HG03064 (cell line): Measurements from ENCODE around the gene WDR93.
A peak's percentile ranks its signal among the peaks of the same experiment; 100 is the strongest.

Experiments used
- ATAC-seq: cut with Tn5 transposase; IDR thresholded peaks from one replicate; pipeline ENCODE4 v1.9.1; 2021; ENCODE audit warnings: low read depth; ENCODE audit not compliant: unreplicated experiment

WDR93 gene

GRCh38 chr15:89690276-89691218, at the start of gene WDR93, which contains the start of gene PEX11A:
Gene WDR93 (plus strand): TSS chr15:89690811. CDS start chr15:89701747, 10,936 bp downstream.
Gene PEX11A (minus strand): TSS chr15:89690754. CDS start chr15:89690632, 122 bp downstream.
- peak; percentile 82 for ATAC-seq

GRCh38 chr15:89641053-89641452, 49.6 kb upstream of the WDR93 start:
- no peak for ATAC-seq

- ATAC-seq = no peak
Measured at GRCh38 chr15:89642106-89642505, 48.5 kb upstream of the WDR93 start.

GRCh38 chr15:89645680-89646079, 44.9 kb upstream of the WDR93 start:
- no peak for ATAC-seq

- ATAC-seq = no peak
Measured at GRCh38 chr15:89646416-89647141, 44.0 kb upstream of the WDR93 start.

GRCh38 chr15:89647191-89647851, 43.3 kb upstream of the WDR93 start:
- ATAC-seq = no peak

GRCh38 chr15:89648106-89649012, 42.3 kb upstream of the WDR93 start:
- no peak for ATAC-seq

GRCh38 chr15:89649013-89649625, 41.5 kb upstream of the WDR93 start:
- no peak for ATAC-seq

GRCh38 chr15:89649716-89650115, 40.9 kb upstream of the WDR93 start:
- no peak for ATAC-seq

- ATAC-seq = no peak
Measured at GRCh38 chr15:89652131-89652530, 38.5 kb upstream of the WDR93 start.

GRCh38 chr15:89652666-89653065, 37.9 kb upstream of the WDR93 start:
- ATAC-seq = no peak

GRCh38 chr15:89653578-89653977, 37.0 kb upstream of the WDR93 start:
- no peak for ATAC-seq

- no peak for ATAC-seq
Measured at GRCh38 chr15:89654301-89654761, 36.3 kb upstream of the WDR93 start.

- ATAC-seq = no peak
Measured at GRCh38 chr15:89654847-89655805, 35.5 kb upstream of the WDR93 start, which contains the start of gene KIF7. Gene KIF7 (minus strand): TSS chr15:89655467. CDS start chr15:89652930, 2,537 bp downstream.

- no peak for ATAC-seq
Measured at GRCh38 chr15:89656116-89656815, 34.3 kb upstream of the WDR93 start.

GRCh38 chr15:89657686-89658200, 32.9 kb upstream of the WDR93 start:
- ATAC-seq = no peak

GRCh38 chr15:89659295-89659694, 31.3 kb upstream of the WDR93 start:
- no peak for ATAC-seq
